SJCRH30 (cell line): ENCODE results near the gene LRRC10B. TPM values are rescaled to one million over a fixed set of nuclear protein-coding genes. Genes with fewer than 3 reads are reported as not detected.

Experiments used
- DNase-seq, 2 experiments: peaks; one replicate each; pipeline ENCODE4 v3.0.0-alpha.2; 2015 to 2020
- H3K27ac ChIP-seq: fragments of 250-450 bp; sonication (Bioruptor Pico); 2 replicates; pipeline ENCODE4 v1.5.1; 2020; ENCODE audit warnings: mild to moderate bottlenecking, moderate library complexity
- H3K27me3 ChIP-seq: fragments of 250-450 bp; sonication (Bioruptor Pico); 2 replicates; pipeline ENCODE4 v1.5.1; 2020; ENCODE audit warnings: mild to moderate bottlenecking, moderate library complexity
- H3K36me3 ChIP-seq: fragments of 250-450 bp; sonication (Bioruptor Pico); 2 replicates; pipeline ENCODE4 v1.5.1; 2020; ENCODE audit warnings: mild to moderate bottlenecking, moderate library complexity
- H3K4me1 ChIP-seq: fragments of 250-450 bp; sonication (Bioruptor Pico); 2 replicates; pipeline ENCODE4 v1.5.1; 2020; ENCODE audit warnings: mild to moderate bottlenecking, moderate library complexity
- H3K4me3 ChIP-seq: fragments of 250-450 bp; sonication (Bioruptor Pico); 2 replicates; pipeline ENCODE4 v1.5.1; 2020; ENCODE audit warnings: mild to moderate bottlenecking, moderate library complexity
- H3K9me3 ChIP-seq: fragments of 250-450 bp; sonication (Bioruptor Pico); replicated peaks from 2 replicates; pipeline ENCODE4 v1.5.1; 2020; ENCODE audit warnings: mild to moderate bottlenecking, moderate library complexity
- total RNA-seq: library from RNA; depleted of rRNA; stranded (reverse); fragments of >200 nt; shearing (Covaris generic); gene quantifications from 2 replicates; pipeline ENCODE4 v1.2.3, GENCODE V29; 2014; rRNA removed

LRRC10B gene
- total RNA-seq, 1 experiment from 2014 or later, result 40.2 TPM

- Histone ChIP-seq H3K27me3 (no peaks in the 10 kb centered on the region; the same call in 1 of the 2 replicates), H3K4me1 (peaks cover 10% of the 10 kb centered on the region)
These were observed 41.4 kb downstream of the LRRC10B start for GRCh38 chr11:61549662-61550568.

GRCh38 chr11:61550665-61551227 is 42.2 kb downstream of the LRRC10B start:
- DNase-seq, result no peak
- Histone ChIP-seq H3K9me3 (no peaks in the 10 kb centered on the region), H3K36me3 (no peaks in the 10 kb centered on the region), H3K4me3 (no peak overlapping the region), H3K27me3 (no peaks in the 10 kb centered on the region; the same call in 1 of the 2 replicates), H3K27ac (no peak overlapping the region), H3K4me1 (peaks cover 10% of the 10 kb centered on the region)

More at GRCh38 chr11:61549662-61550568, 41.4 kb downstream of the LRRC10B start:
- Histone ChIP-seq H3K27ac (no peak overlapping the region), H3K36me3 (no peaks in the 10 kb centered on the region), H3K9me3 (no peaks in the 10 kb centered on the region), H3K4me3 (no peak overlapping the region)
- DNase-seq, result no peak

GRCh38 chr11:61551634-61552033 is 43.1 kb downstream of the LRRC10B start:
- Histone ChIP-seq H3K4me3 (no peak overlapping the region), H3K9me3 (no peaks in the 10 kb centered on the region), H3K27ac (no peak overlapping the region), H3K36me3 (no peaks in the 10 kb centered on the region), H3K4me1 (peaks cover 10% of the 10 kb centered on the region), H3K27me3 (no peaks in the 10 kb centered on the region; the same call in 1 of the 2 replicates)
- DNase-seq, result no peak

GRCh38 chr11:61552108-61552635 is 43.6 kb downstream of the LRRC10B start:
- no peaks in the 10 kb centered on the region; the same call in 1 of the 2 replicates for H3K27me3 ChIP-seq
- no peaks in the 10 kb centered on the region for H3K36me3 ChIP-seq
- DNase-seq, result no peak
- peaks cover 10% of the 10 kb centered on the region for H3K4me1 ChIP-seq
- H3K27ac ChIP-seq, result no peak overlapping the region
- no peaks in the 10 kb centered on the region for H3K9me3 ChIP-seq
- H3K4me3 ChIP-seq, result no peak overlapping the region

- Histone ChIP-seq H3K4me1 (peaks cover 10% of the 10 kb centered on the region), H3K27me3 (no peaks in the 10 kb centered on the region; the same call in 1 of the 2 replicates), H3K9me3 (no peaks in the 10 kb centered on the region), H3K36me3 (no peaks in the 10 kb centered on the region), H3K27ac (no peak overlapping the region), H3K4me3 (no peak overlapping the region)
- peak; percentile 53 to 66 for DNase-seq
These were observed 45.0 kb downstream of the LRRC10B start for GRCh38 chr11:61553373-61554171.

- no peak overlapping the region for H3K27ac ChIP-seq
- H3K9me3 ChIP-seq, result no peaks in the 10 kb centered on the region
- DNase-seq, result no peak
- H3K4me3 ChIP-seq, result no peak overlapping the region
- peaks cover 10% of the 10 kb centered on the region for H3K4me1 ChIP-seq
- H3K36me3 ChIP-seq, result no peaks in the 10 kb centered on the region
- H3K27me3 ChIP-seq, result no peaks in the 10 kb centered on the region; the same call in 1 of the 2 replicates
These were observed 45.8 kb downstream of the LRRC10B start for GRCh38 chr11:61554172-61554988.

- Histone ChIP-seq H3K4me3 (no peak overlapping the region), H3K36me3 (no peaks in the 10 kb centered on the region), H3K4me1 (peaks cover 10% of the 10 kb centered on the region), H3K9me3 (no peaks in the 10 kb centered on the region), H3K27me3 (no peaks in the 10 kb centered on the region; the same call in 1 of the 2 replicates), H3K27ac (no peak overlapping the region)
- no peak for DNase-seq
These were observed 46.8 kb downstream of the LRRC10B start for GRCh38 chr11:61555051-61555969.

- Histone ChIP-seq H3K9me3 (no peaks in the 10 kb centered on the region), H3K27me3 (no peaks in the 10 kb centered on the region; the same call in 1 of the 2 replicates)
These were observed 47.4 kb downstream of the LRRC10B start for GRCh38 chr11:61555978-61556377.

GRCh38 chr11:61556621-61557020 is 48.1 kb downstream of the LRRC10B start:
- no peak overlapping the region for H3K27ac ChIP-seq
- peak in 1 of 2 experiments; percentile 23 for DNase-seq

More at GRCh38 chr11:61555978-61556377, 47.4 kb downstream of the LRRC10B start:
- Histone ChIP-seq H3K36me3 (no peaks in the 10 kb centered on the region), H3K4me1 (peaks cover 10% of the 10 kb centered on the region), H3K27ac (no peak overlapping the region), H3K4me3 (no peak overlapping the region)
- no peak for DNase-seq

More at GRCh38 chr11:61556621-61557020, 48.1 kb downstream of the LRRC10B start:
- H3K27me3 ChIP-seq, result no peaks in the 10 kb centered on the region; the same call in 1 of the 2 replicates
- H3K9me3 ChIP-seq, result no peaks in the 10 kb centered on the region
- H3K4me1 ChIP-seq, result peaks cover 10% of the 10 kb centered on the region
- no peak overlapping the region for H3K4me3 ChIP-seq
- H3K36me3 ChIP-seq, result no peaks in the 10 kb centered on the region

Other genes with a start within 250 kb of the LRRC10B start
- 0.06 and 0.18 TPM in 2 replicates for gene VWCE, start 213.4 kb upstream of the LRRC10B start, total RNA-seq
- gene DDB1, start 175.6 kb upstream of the LRRC10B start, total RNA-seq, result 209 and 214 TPM in 2 replicates
- 15.3 and 17.7 TPM in 2 replicates for gene TKFC, start 175.5 kb upstream of the LRRC10B start, total RNA-seq
- gene CYB561A3, start 146.9 kb upstream of the LRRC10B start, total RNA-seq, result 9.9 and 10.7 TPM in 2 replicates
- 35.1 and 40.6 TPM in 2 replicates for gene TMEM138, start 146.4 kb upstream of the LRRC10B start, total RNA-seq
- gene TMEM216, start 116.2 kb upstream of the LRRC10B start, total RNA-seq, result 15.9 and 21.4 TPM in 2 replicates
- gene CPSF7, start 78.8 kb upstream of the LRRC10B start, total RNA-seq, result 56.0 and 65.5 TPM in 2 replicates
- 42.6 and 50.0 TPM in 2 replicates for gene SDHAF2, start 78.6 kb upstream of the LRRC10B start, total RNA-seq
- gene SYT7, start 72.3 kb downstream of the LRRC10B start, total RNA-seq, result 1.1 and 1.3 TPM in 2 replicates
- 2.1 and 2.5 TPM in 2 replicates for gene DAGLA, start 171.6 kb downstream of the LRRC10B start, total RNA-seq
- gene MYRF, start 243.9 kb downstream of the LRRC10B start, total RNA-seq, result 0.02 and 0.05 TPM in 2 replicates